Measurements from ENCODE around the gene SLAMF7. TPM values are rescaled to one million over a fixed set of nuclear protein-coding genes. Genes with fewer than 3 reads are reported as not detected.
A peak's percentile ranks its signal among the peaks of the same experiment; 100 is the strongest.

The SLAMF7 gene
- total and polyA plus RNA-seq, 10 of the 15 experiments (the other 5 are each of a cell fraction or from before 2014, with no cell fraction given), result 66.6 to 284 (median 108) TPM

GRCh38 chr1:160781914-160782689 is 43.1 kb downstream of the SLAMF7 start (continued):
- TF ChIP-seq EP300 (IDR thresholded peaks at IDR 0.05; ENCODE audit: borderline replicate concordance in 1 of 2, control insufficient read depth in 1 of 2, low read depth in 2 of 2, low read length in 2 of 2), result peak; percentile 84 to 94
- no peak; the same call in 1 of the 2 replicates for TF ChIP-seq SMC3 (IDR thresholded peaks at IDR 0.05; ENCODE audit: borderline replicate concordance, low read length)
- TF ChIP-seq ZSCAN29 (IDR thresholded peaks at IDR 0.05), result no peak
- no peak for TF ChIP-seq ZNF274 (IDR thresholded peaks at IDR 0.05; ENCODE audit: insufficient read depth, insufficient read length)
- TF ChIP-seq SREBF1 (IDR thresholded peaks at IDR 0.05; ENCODE audit: low read length), result no peak
- peak; percentile 97 for TF ChIP-seq SMARCA5 (IDR thresholded peaks at IDR 0.05)
- TF ChIP-seq JUNB (IDR thresholded peaks at IDR 0.05), result peak; percentile 61
- TF ChIP-seq NR2C1 (IDR thresholded peaks at IDR 0.05), result no peak
- no peak for TF ChIP-seq ATF3 (IDR thresholded peaks at IDR 0.05; ENCODE audit: borderline replicate concordance, extremely low read depth, low read depth, low read length)
- no peak for TF ChIP-seq FOS (IDR thresholded peaks at IDR 0.05; ENCODE audit: borderline replicate concordance, extremely low read depth, insufficient read length)
- peak in 1 of 2 experiments; percentile 87; a peak in 2 of 4 replicates for TF ChIP-seq ETV6 (conservative IDR thresholded peaks at IDR 0.05 in 1 of 2, IDR thresholded peaks at IDR 0.05 in 1 of 2; ENCODE audit: borderline replicate concordance in 1 of 2, low read depth in 1 of 2)
- no peak for TF ChIP-seq ZNF622 (IDR thresholded peaks at IDR 0.05)
- TF ChIP-seq NFYA (IDR thresholded peaks at IDR 0.05; ENCODE audit: borderline replicate concordance, low read depth, low read length), result no peak
- TF ChIP-seq HDAC6 (IDR thresholded peaks at IDR 0.05; ENCODE audit: unreplicated experiment), result no peak
- TF ChIP-seq EED (IDR thresholded peaks at IDR 0.05; ENCODE audit: low read depth), result peak; percentile 100
- peak; percentile 66; the same call in 1 of the 2 replicates for TF ChIP-seq ZBED1 (IDR thresholded peaks at IDR 0.05; ENCODE audit: borderline replicate concordance)
- TF ChIP-seq, protein P1, sequence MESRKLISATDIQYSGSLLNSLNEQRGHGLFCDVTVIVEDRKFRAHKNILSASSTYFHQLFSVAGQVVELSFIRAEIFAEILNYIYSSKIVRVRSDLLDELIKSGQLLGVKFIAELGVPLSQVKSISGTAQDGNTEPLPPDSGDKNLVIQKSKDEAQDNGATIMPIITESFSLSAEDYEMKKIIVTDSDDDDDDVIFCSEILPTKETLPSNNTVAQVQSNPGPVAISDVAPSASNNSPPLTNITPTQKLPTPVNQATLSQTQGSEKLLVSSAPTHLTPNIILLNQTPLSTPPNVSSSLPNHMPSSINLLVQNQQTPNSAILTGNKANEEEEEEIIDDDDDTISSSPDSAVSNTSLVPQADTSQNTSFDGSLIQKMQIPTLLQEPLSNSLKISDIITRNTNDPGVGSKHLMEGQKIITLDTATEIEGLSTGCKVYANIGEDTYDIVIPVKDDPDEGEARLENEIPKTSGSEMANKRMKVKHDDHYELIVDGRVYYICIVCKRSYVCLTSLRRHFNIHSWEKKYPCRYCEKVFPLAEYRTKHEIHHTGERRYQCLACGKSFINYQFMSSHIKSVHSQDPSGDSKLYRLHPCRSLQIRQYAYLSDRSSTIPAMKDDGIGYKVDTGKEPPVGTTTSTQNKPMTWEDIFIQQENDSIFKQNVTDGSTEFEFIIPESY (IDR thresholded peaks at IDR 0.05), result no peak
- TF ChIP-seq PAX5 (IDR thresholded peaks at IDR 0.05; ENCODE audit: borderline replicate concordance, low read depth, low read length), result peak; percentile 74; the same call in 1 of the 2 replicates
- peak; percentile 92 for TF ChIP-seq IRF4 (IDR thresholded peaks at IDR 0.05; ENCODE audit: low read depth, low read length)
- peak; percentile 99 for TF ChIP-seq ZNF217 (IDR thresholded peaks at IDR 0.05)
- TF ChIP-seq KLF5 (IDR thresholded peaks at IDR 0.05; ENCODE audit: partially characterized antibody), result peak; percentile 72
- no peak for TF ChIP-seq ZNF592 (IDR thresholded peaks at IDR 0.05)
- no peak; the same call in 1 of the 2 replicates for TF ChIP-seq TCF7 (IDR thresholded peaks at IDR 0.05; ENCODE audit: borderline replicate concordance)
- no peak for TF ChIP-seq STAT1 (conservative IDR thresholded peaks at IDR 0.05)
- TF ChIP-seq ASH2L (IDR thresholded peaks at IDR 0.05; ENCODE audit: borderline replicate concordance, low read depth), result no peak

Measured in GM12878 (cell line).